ENCODE measurements around the gene ST7L.

ST7L gene, protein sequence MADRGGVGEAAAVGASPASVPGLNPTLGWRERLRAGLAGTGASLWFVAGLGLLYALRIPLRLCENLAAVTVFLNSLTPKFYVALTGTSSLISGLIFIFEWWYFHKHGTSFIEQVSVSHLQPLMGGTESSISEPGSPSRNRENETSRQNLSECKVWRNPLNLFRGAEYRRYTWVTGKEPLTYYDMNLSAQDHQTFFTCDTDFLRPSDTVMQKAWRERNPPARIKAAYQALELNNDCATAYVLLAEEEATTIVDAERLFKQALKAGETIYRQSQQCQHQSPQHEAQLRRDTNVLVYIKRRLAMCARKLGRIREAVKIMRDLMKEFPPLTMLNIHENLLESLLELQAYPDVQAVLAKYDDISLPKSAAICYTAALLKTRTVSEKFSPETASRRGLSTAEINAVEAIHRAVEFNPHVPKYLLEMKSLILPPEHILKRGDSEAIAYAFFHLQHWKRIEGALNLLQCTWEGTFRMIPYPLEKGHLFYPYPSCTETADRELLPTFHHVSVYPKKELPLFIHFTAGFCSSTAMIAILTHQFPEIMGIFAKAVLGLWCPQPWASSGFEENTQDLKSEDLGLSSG

DNA sequence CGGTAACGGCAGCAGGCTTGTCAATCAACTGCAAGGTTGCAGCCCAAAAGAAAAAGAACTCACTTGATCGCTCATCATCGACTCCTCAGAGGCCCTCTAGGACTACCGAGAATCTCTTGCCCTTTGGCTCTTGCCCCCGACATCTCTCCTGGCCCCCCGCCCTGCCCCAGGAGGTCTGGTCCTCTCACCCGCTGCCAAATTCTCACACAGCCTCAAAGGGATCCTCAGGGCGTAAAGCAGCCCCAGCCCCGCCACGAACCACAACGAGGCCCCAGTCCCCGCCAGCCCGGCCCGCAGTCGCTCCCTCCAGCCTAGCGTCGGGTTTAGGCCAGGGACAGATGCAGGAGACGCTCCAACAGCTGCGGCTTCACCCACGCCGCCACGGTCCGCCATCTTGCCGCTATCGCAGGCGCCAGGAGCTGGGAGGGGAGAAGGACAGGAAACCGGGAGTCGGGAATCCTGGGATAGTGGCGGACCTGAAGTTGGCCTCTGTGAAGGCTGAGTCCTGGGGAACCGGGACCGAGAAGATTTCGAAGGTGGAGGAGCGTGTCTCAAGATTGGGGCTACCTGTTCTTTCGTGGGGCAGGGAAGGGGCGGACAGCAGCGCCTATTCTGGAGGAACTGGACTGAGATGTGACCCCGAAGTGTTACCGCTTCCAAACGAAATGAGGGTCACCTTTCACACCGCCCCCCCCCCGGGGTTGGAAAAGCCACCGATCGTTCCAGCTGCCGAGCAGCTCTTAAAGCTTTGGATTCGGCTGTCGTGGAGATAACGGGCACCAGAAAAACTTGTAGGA is at the start of gene ST7L:
Gene ST7L (minus strand): TSS at position 421 of the 797 bp plus-strand sequence. CDS start 28 bp downstream, at position 393.
- Histone ChIP-seq H3K9me3 (replicated peaks; ENCODE audit: insufficient read depth, low read length) (no peaks in the 10 kb centered on the region), H3K4me2 (ENCODE audit: low read depth, low read length) (peak within 1 kb of the TSS; percentile 78), H3K9ac (ENCODE audit: low read length) (peak within 1 kb of the TSS; percentile 92), H3K27me3 (replicated peaks; ENCODE audit: insufficient read depth, low read length) (no peaks in the 10 kb centered on the region), H3K4me3 (ENCODE audit: low read length) (peak within 1 kb of the TSS; percentile 85), H3K79me2 (ENCODE audit: low read length) (peaks cover 42% of the 10 kb centered on the region), H2AFZ (ENCODE audit: low read length) (peak within 1 kb of the TSS; percentile 80), H3K4me1 (ENCODE audit: low read length) (0 out of 2 replicates have a peak, but pooled peaks cover 3% of the 10 kb centered on the region), H3F3A (ENCODE audit: insufficient read depth, low read length) (peaks cover 29% of the 10 kb centered on the region), H4K20me1 (ENCODE audit: insufficient read depth, low read length) (no peaks in the 10 kb centered on the region), H3K9me2 (replicated peaks; ENCODE audit: insufficient read depth, low read length) (no peaks in the 10 kb centered on the region), H3K27ac (ENCODE audit: low read length) (peak within 1 kb of the TSS; percentile 91), H3K36me3 (replicated peaks; ENCODE audit: insufficient read depth, low read length) (no peaks in the 10 kb centered on the region)
- TF ChIP-seq EZH2phosphoT487 (IDR thresholded peaks at IDR 0.05; ENCODE audit: low read length) (no peak), EZH2 (optimal IDR thresholded peaks at IDR 0.05; ENCODE audit: low read depth, low read length) (no peak)
- TF ChIP-seq, protein P1, sequence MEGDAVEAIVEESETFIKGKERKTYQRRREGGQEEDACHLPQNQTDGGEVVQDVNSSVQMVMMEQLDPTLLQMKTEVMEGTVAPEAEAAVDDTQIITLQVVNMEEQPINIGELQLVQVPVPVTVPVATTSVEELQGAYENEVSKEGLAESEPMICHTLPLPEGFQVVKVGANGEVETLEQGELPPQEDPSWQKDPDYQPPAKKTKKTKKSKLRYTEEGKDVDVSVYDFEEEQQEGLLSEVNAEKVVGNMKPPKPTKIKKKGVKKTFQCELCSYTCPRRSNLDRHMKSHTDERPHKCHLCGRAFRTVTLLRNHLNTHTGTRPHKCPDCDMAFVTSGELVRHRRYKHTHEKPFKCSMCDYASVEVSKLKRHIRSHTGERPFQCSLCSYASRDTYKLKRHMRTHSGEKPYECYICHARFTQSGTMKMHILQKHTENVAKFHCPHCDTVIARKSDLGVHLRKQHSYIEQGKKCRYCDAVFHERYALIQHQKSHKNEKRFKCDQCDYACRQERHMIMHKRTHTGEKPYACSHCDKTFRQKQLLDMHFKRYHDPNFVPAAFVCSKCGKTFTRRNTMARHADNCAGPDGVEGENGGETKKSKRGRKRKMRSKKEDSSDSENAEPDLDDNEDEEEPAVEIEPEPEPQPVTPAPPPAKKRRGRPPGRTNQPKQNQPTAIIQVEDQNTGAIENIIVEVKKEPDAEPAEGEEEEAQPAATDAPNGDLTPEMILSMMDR (IDR thresholded peaks at IDR 0.05; ENCODE audit: low read length), result no peak
- peak; percentile 34 for DNase-seq

DNA sequence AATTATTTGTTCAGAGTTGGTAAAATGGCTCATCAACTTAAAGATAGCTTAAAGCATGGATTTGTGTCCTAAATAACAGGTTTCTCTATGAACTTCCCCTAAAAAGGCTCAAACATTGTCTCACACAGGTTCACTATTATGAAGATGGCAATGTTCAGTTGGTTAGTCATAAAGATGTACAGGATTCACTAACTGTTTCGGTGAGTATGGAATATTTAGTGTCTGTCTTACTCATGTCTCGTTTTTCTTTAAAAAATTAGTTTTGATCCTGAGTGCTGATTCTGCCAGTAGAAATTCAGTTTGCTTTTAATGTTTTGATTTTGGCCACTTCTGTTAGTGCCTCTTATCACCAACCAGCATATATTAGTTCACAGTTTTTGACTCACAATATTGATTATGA is 48.0 kb upstream of the ST7L start:
- no peak for DNase-seq
- Histone ChIP-seq H2AFZ (ENCODE audit: low read length) (no peak overlapping the region), H3K9ac (ENCODE audit: low read length) (no peak overlapping the region), H3K9me3 (replicated peaks; ENCODE audit: insufficient read depth, low read length) (no peaks in the 10 kb centered on the region), H3K79me2 (ENCODE audit: low read length) (no peaks in the 10 kb centered on the region), H3K9me2 (replicated peaks; ENCODE audit: insufficient read depth, low read length) (no peaks in the 10 kb centered on the region), H3K4me3 (ENCODE audit: low read length) (no peak overlapping the region), H3K27me3 (replicated peaks; ENCODE audit: insufficient read depth, low read length) (no peaks in the 10 kb centered on the region), H4K20me1 (ENCODE audit: insufficient read depth, low read length) (no peaks in the 10 kb centered on the region), H3K36me3 (replicated peaks; ENCODE audit: insufficient read depth, low read length) (no peaks in the 10 kb centered on the region; the same call in none of the 2 replicates), H3K4me2 (ENCODE audit: low read depth, low read length) (no peak overlapping the region), H3K4me1 (ENCODE audit: low read length) (no peaks in the 10 kb centered on the region), H3K27ac (ENCODE audit: low read length) (no peak overlapping the region), H3F3A (ENCODE audit: insufficient read depth, low read length) (no peaks in the 10 kb centered on the region)
- no peak for TF ChIP-seq EZH2 (optimal IDR thresholded peaks at IDR 0.05; ENCODE audit: low read depth, low read length)
- TF ChIP-seq EZH2phosphoT487 (IDR thresholded peaks at IDR 0.05; ENCODE audit: low read length), result no peak
- TF ChIP-seq, protein P1 (IDR thresholded peaks at IDR 0.05; ENCODE audit: low read length), result no peak

DNA sequence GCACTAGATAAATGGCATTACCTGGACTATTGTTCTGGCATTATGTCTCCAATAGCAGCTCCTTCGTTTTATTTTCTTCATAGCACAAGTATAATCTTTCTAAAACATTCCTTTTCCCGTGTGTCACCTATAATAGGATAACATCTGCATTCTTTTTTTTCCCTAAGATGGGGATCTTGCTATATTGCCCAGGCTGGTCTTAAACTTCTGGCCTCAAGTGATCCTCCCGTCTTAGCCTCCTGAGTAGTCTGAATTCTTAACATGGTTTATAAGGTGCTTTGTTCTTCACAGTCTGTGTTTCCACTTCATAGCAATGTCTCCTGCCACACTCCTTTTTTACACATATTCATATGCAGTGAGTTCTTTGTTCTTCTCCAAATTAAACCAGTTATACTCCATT is 46.9 kb upstream of the ST7L start:
- Histone ChIP-seq H3K4me2 (ENCODE audit: low read depth, low read length) (no peak overlapping the region), H3K9ac (ENCODE audit: low read length) (no peak overlapping the region), H3K9me2 (replicated peaks; ENCODE audit: insufficient read depth, low read length) (no peaks in the 10 kb centered on the region), H3K9me3 (replicated peaks; ENCODE audit: insufficient read depth, low read length) (no peaks in the 10 kb centered on the region), H2AFZ (ENCODE audit: low read length) (no peak overlapping the region), H3K4me1 (ENCODE audit: low read length) (no peaks in the 10 kb centered on the region), H3K79me2 (ENCODE audit: low read length) (no peaks in the 10 kb centered on the region), H3F3A (ENCODE audit: insufficient read depth, low read length) (no peaks in the 10 kb centered on the region), H3K27me3 (replicated peaks; ENCODE audit: insufficient read depth, low read length) (no peaks in the 10 kb centered on the region), H3K4me3 (ENCODE audit: low read length) (no peak overlapping the region), H3K27ac (ENCODE audit: low read length) (no peak overlapping the region), H3K36me3 (replicated peaks; ENCODE audit: insufficient read depth, low read length) (no peaks in the 10 kb centered on the region; the same call in 1 of the 2 replicates), H4K20me1 (ENCODE audit: insufficient read depth, low read length) (no peaks in the 10 kb centered on the region)
- no peak for TF ChIP-seq EZH2phosphoT487 (IDR thresholded peaks at IDR 0.05; ENCODE audit: low read length)
- no peak for TF ChIP-seq EZH2 (optimal IDR thresholded peaks at IDR 0.05; ENCODE audit: low read depth, low read length)
- TF ChIP-seq, protein P1 (IDR thresholded peaks at IDR 0.05; ENCODE audit: low read length), result no peak
- DNase-seq, result no peak
